ENCODE measurements around the gene R3HDML.
"Not testable (repeated sequence)": the region's sequence is repeated elsewhere in the genome, so short reads cannot be mapped to it uniquely, and the experiment has no call there.

R3HDML gene

DNA sequence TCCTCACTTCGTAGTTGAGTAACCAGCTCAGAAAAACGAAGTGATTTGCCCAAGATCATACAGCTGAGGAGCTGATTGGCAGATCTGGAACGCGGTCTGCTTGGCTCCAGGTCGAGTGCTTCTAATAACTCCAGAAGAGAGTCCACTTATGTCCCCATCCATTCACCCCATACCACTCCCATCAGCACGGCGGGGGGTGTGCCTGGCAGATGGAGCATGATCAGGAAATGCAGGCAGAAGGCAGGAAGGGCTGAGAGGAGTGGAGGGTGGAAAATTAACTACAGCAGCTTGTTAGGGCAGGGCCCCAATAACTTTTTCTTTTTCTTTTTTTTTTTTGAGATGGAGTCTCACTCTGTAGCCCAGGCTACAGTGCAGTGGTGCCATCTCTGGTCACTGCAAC is 40.8 kb upstream of the R3HDML start:
- H4K8ac ChIP-seq (ENCODE audit: low read depth, low read length): no peak overlapping the region
- H2AK5ac ChIP-seq (ENCODE audit: low read length): no peak overlapping the region
- no peak overlapping the region for H4K91ac ChIP-seq (ENCODE audit: low read depth, low read length)
- no peak overlapping the region for H3K4me3 ChIP-seq (ENCODE audit: low read depth, low read length)
- H2AFZ ChIP-seq (ENCODE audit: insufficient read depth, low read length, poor library complexity): no peak overlapping the region
- no peak overlapping the region for H3K14ac ChIP-seq (ENCODE audit: low read length)
- no peak overlapping the region for H3K18ac ChIP-seq (ENCODE audit: low read length)
- no peak for DNase-seq
- no peaks in the 10 kb centered on the region for H3K79me1 ChIP-seq (ENCODE audit: low read length)
- no peak overlapping the region for H3K27ac ChIP-seq (ENCODE audit: low read depth, low read length)
- H2BK120ac ChIP-seq (ENCODE audit: insufficient read depth, low read length, poor library complexity): no peak overlapping the region
- no peak overlapping the region for H3K9ac ChIP-seq (ENCODE audit: low read length)
- peaks cover 4 to 6% of the 10 kb centered on the region in 2 experiments for H3K4me1 ChIP-seq (ENCODE audit: control insufficient read depth in 1 of 2, insufficient read depth in 2 of 2, low read length in 2 of 2)
- H3K23ac ChIP-seq (ENCODE audit: low read length): no peak overlapping the region
- no peak overlapping the region for H2BK5ac ChIP-seq (ENCODE audit: low read depth, low read length, poor library complexity)
- H3K79me2 ChIP-seq (ENCODE audit: control insufficient read depth, insufficient read depth, low read length, poor library complexity): no peaks in the 10 kb centered on the region
- H3K27me3 ChIP-seq (ENCODE audit: insufficient read depth, low read length): no peaks in the 10 kb centered on the region
- WGBS (ENCODE audit: extremely low coverage, insufficient coverage, insufficient read length): no CpG with 5 or more reads among the region's 7 CpGs
- peaks cover 2% of the 10 kb centered on the region for H3K9me3 ChIP-seq (ENCODE audit: insufficient read depth, low read depth, low read length)
- H3K4ac ChIP-seq (ENCODE audit: low read depth, low read length): no peak overlapping the region
- H4K12ac ChIP-seq (ENCODE audit: low read depth, low read length): no peak overlapping the region
- no peak overlapping the region for H3K4me2 ChIP-seq (ENCODE audit: low read length)
- H3K36me3 ChIP-seq (ENCODE audit: control insufficient read depth in 1 of 2, insufficient read depth in 2 of 2, low read length in 2 of 2): no peaks in the 10 kb centered on the region
- H2BK12ac ChIP-seq (ENCODE audit: low read length): no peak overlapping the region

DNA sequence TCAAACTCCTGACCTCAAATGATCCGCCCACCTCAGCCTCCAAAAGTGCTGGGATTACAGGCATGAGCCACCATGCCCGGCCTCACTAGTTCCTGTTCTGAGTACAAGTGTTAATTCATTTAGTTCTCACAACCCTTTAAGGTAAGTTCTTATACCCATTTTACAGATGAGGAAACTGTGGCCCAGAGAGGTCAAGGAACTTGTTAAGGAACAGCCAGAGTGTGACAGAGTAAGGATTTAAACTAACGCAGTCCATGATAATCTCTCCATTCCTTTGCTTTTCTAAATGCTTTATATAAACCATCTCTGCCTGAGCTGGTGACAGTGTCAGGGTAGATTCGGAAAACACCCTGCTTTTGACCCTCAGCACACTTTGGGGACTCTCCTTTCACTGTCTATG is 39.1 kb upstream of the R3HDML start:
- WGBS (ENCODE audit: extremely low coverage, insufficient coverage, insufficient read length): no CpG with 5 or more reads among the region's 4 CpGs
- no peaks in the 10 kb centered on the region for H3K79me2 ChIP-seq (ENCODE audit: control insufficient read depth, insufficient read depth, low read length, poor library complexity)

GRCh38 chr20:44299011-44299535 is 37.8 kb upstream of the R3HDML start:
- H3K4ac ChIP-seq (ENCODE audit: low read depth, low read length); H3K9me3 ChIP-seq (ENCODE audit: insufficient read depth, low read depth, low read length); H3K18ac ChIP-seq (ENCODE audit: low read length); H2BK120ac ChIP-seq (ENCODE audit: insufficient read depth, low read length, poor library complexity); H3K4me2 ChIP-seq (ENCODE audit: low read length); H3K4me1 ChIP-seq (ENCODE audit: control insufficient read depth in 1 of 2, insufficient read depth in 2 of 2, low read length in 2 of 2); H3K23ac ChIP-seq (ENCODE audit: low read length); H4K8ac ChIP-seq (ENCODE audit: low read depth, low read length); H2BK12ac ChIP-seq (ENCODE audit: low read length); H4K91ac ChIP-seq (ENCODE audit: low read depth, low read length); H3K9ac ChIP-seq (ENCODE audit: low read length); H2AK5ac ChIP-seq (ENCODE audit: low read length); H4K12ac ChIP-seq (ENCODE audit: low read depth, low read length); H3K27me3 ChIP-seq (ENCODE audit: insufficient read depth, low read length); H2AFZ ChIP-seq (ENCODE audit: insufficient read depth, low read length, poor library complexity); H2BK5ac ChIP-seq (ENCODE audit: low read depth, low read length, poor library complexity); H3K27ac ChIP-seq (ENCODE audit: low read depth, low read length); H3K4me3 ChIP-seq (ENCODE audit: low read depth, low read length); H3K79me1 ChIP-seq (ENCODE audit: low read length); DNase-seq; H3K36me3 ChIP-seq (ENCODE audit: control insufficient read depth in 1 of 2, insufficient read depth in 2 of 2, low read length in 2 of 2); H3K14ac ChIP-seq (ENCODE audit: low read length); H3K79me2 ChIP-seq (ENCODE audit: control insufficient read depth, insufficient read depth, low read length, poor library complexity): not testable (repeated sequence)
- WGBS (ENCODE audit: extremely low coverage, insufficient coverage, insufficient read length): no CpG with 5 or more reads among the region's 42 CpGs

More for the DNA sequence above, 39.1 kb upstream of the R3HDML start:
- H3K4me1 ChIP-seq (ENCODE audit: control insufficient read depth in 1 of 2, insufficient read depth in 2 of 2, low read length in 2 of 2): peaks cover 4 to 6% of the 10 kb centered on the region in 2 experiments
- no peak for DNase-seq
- no peak overlapping the region for H3K4ac ChIP-seq (ENCODE audit: low read depth, low read length)
- H3K23ac ChIP-seq (ENCODE audit: low read length): no peak overlapping the region
- H2BK12ac ChIP-seq (ENCODE audit: low read length): no peak overlapping the region
- no peak overlapping the region for H3K9ac ChIP-seq (ENCODE audit: low read length)
- no peak overlapping the region for H2BK5ac ChIP-seq (ENCODE audit: low read depth, low read length, poor library complexity)
- H3K18ac ChIP-seq (ENCODE audit: low read length): no peak overlapping the region
- H3K9me3 ChIP-seq (ENCODE audit: insufficient read depth, low read depth, low read length): peaks cover 2% of the 10 kb centered on the region
- H2AFZ ChIP-seq (ENCODE audit: insufficient read depth, low read length, poor library complexity): no peak overlapping the region
- H3K36me3 ChIP-seq (ENCODE audit: control insufficient read depth in 1 of 2, insufficient read depth in 2 of 2, low read length in 2 of 2): no peaks in the 10 kb centered on the region
- no peak overlapping the region for H4K12ac ChIP-seq (ENCODE audit: low read depth, low read length)
- H4K8ac ChIP-seq (ENCODE audit: low read depth, low read length): no peak overlapping the region
- no peak overlapping the region for H2BK120ac ChIP-seq (ENCODE audit: insufficient read depth, low read length, poor library complexity)
- H2AK5ac ChIP-seq (ENCODE audit: low read length): no peak overlapping the region
- no peaks in the 10 kb centered on the region for H3K79me1 ChIP-seq (ENCODE audit: low read length)
- no peak overlapping the region for H3K27ac ChIP-seq (ENCODE audit: low read depth, low read length)
- H4K91ac ChIP-seq (ENCODE audit: low read depth, low read length): no peak overlapping the region
- H3K4me3 ChIP-seq (ENCODE audit: low read depth, low read length): no peak overlapping the region
- no peak overlapping the region for H3K4me2 ChIP-seq (ENCODE audit: low read length)
- H3K14ac ChIP-seq (ENCODE audit: low read length): no peak overlapping the region
- H3K27me3 ChIP-seq (ENCODE audit: insufficient read depth, low read length): no peaks in the 10 kb centered on the region

GRCh38 chr20:44301285-44301684 is 35.6 kb upstream of the R3HDML start:
- no peak for DNase-seq
- H3K9ac ChIP-seq (ENCODE audit: low read length): no peak overlapping the region
- no peak overlapping the region for H2AFZ ChIP-seq (ENCODE audit: insufficient read depth, low read length, poor library complexity)
- H2AK5ac ChIP-seq (ENCODE audit: low read length): no peak overlapping the region
- H3K4me2 ChIP-seq (ENCODE audit: low read length): no peak overlapping the region
- peaks cover 2% of the 10 kb centered on the region for H3K9me3 ChIP-seq (ENCODE audit: insufficient read depth, low read depth, low read length)
- no peak overlapping the region for H3K27ac ChIP-seq (ENCODE audit: low read depth, low read length)
- no peak overlapping the region for H4K12ac ChIP-seq (ENCODE audit: low read depth, low read length)
- no peak overlapping the region for H2BK12ac ChIP-seq (ENCODE audit: low read length)
- no peak overlapping the region for H3K14ac ChIP-seq (ENCODE audit: low read length)
- no peaks in the 10 kb centered on the region for H3K27me3 ChIP-seq (ENCODE audit: insufficient read depth, low read length)
- no peak overlapping the region for H3K23ac ChIP-seq (ENCODE audit: low read length)
- no peak overlapping the region for H4K91ac ChIP-seq (ENCODE audit: low read depth, low read length)
- no peak overlapping the region for H4K8ac ChIP-seq (ENCODE audit: low read depth, low read length)
- no peaks in the 10 kb centered on the region for H3K4me1 ChIP-seq (ENCODE audit: control insufficient read depth in 1 of 2, insufficient read depth in 2 of 2, low read length in 2 of 2)
- H3K79me2 ChIP-seq (ENCODE audit: control insufficient read depth, insufficient read depth, low read length, poor library complexity): no peaks in the 10 kb centered on the region
- H3K4me3 ChIP-seq (ENCODE audit: low read depth, low read length): no peak overlapping the region
- H3K4ac ChIP-seq (ENCODE audit: low read depth, low read length): no peak overlapping the region
- no peak overlapping the region for H2BK120ac ChIP-seq (ENCODE audit: insufficient read depth, low read length, poor library complexity)
- H3K18ac ChIP-seq (ENCODE audit: low read length): no peak overlapping the region
- H3K36me3 ChIP-seq (ENCODE audit: control insufficient read depth in 1 of 2, insufficient read depth in 2 of 2, low read length in 2 of 2): no peaks in the 10 kb centered on the region
- no peak overlapping the region for H2BK5ac ChIP-seq (ENCODE audit: low read depth, low read length, poor library complexity)
- no peaks in the 10 kb centered on the region for H3K79me1 ChIP-seq (ENCODE audit: low read length)
